GM18502 (cell line): ENCODE measurements around the gene LSP1.

Experiments used
- ATAC-seq: cut with Tn5 transposase; IDR thresholded peaks from one replicate; pipeline ENCODE4 v1.9.1; 2021; ENCODE audit warnings: mild to moderate bottlenecking; ENCODE audit not compliant: unreplicated experiment, poor library complexity

LSP1 gene

GRCh38 chr11:1824221-1825038, 28.5 kb upstream of the LSP1 start:
- ATAC-seq, result no peak

- ATAC-seq, result no peak
Observed at GRCh38 chr11:1825039-1825740, 27.7 kb upstream of the LSP1 start.

DNA sequence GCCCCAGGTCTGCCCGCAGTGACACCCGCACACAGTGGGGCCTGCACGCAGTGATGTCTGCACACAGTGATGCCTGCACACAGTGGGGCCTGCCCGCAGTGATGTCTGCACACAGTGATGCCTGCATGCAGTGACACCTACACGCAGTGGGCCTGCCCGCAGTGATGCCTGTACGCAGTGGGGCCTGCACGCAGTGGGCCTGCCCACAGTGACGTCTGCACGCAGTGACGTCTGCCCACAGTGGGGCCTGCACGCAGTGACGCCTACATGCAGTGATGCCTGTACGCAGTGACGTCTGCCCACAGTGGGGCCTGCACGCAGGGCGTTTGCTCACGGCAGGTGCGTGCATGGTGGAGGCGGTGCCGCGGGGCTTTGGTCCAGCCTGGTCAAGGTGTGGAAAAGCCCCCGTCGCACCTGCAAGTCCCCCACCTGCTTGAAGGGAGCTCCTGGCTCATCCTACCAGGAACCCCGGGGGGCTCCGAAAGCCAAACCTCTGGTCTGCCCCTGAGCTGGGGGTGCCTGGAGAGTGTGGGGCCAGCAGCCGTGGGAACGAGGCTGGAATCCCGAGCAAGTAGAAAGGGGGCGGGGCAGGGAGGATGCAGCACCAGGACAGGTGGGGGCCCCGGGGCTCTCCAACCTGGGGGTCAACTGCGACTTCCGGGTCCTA, 27.0 kb upstream of the LSP1 start:
- ATAC-seq, result no peak

DNA sequence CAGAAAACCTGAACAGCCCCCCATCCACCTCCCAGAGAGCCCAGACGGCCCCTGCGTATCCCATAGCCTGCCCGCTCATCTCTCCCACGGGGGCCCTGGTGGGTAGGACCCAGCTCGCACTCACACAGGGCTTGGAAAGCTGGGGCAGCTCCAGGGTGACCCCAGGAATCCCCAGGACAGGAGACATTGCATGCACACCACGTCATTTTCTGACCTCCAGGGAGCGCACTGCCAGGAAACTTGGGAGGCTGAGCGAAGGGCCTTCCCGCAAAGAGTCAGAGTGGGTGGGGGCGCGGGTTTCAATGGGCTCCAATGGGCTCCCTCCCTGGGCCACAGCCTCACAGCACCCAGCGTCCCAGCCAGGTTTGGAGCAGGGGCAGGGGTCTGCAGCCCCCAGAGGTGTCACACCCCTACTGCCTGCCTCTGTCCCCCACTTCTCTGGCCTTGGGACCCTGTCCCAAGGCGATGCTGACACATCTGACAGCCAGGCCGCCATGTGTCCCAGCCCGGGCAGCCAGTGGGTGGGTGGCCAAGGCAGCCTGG, 26.3 kb upstream of the LSP1 start:
- ATAC-seq, result no peak

- no peak for ATAC-seq
Observed at GRCh38 chr11:1827095-1827813, 25.6 kb upstream of the LSP1 start.

DNA sequence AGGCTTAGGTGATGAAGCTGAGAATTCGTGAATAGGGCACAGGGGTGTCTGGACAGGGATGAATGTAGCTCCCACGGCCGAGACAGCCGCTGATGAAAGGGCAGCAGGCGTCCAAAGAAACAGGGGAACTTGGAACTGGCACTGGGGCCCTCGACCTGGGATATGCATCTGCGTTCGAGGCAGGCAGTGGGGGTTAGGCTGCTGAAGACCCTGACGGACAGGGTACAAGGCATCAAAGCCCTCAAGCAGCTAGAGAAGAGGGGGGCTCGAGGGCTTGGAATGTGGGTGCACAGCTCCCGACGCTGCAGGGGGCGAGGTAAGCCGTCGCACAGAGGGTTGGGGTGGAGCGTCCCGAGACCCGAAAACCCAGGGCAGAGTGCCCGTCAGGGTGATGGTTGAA, 25.0 kb upstream of the LSP1 start:
- ATAC-seq, result no peak

DNA sequence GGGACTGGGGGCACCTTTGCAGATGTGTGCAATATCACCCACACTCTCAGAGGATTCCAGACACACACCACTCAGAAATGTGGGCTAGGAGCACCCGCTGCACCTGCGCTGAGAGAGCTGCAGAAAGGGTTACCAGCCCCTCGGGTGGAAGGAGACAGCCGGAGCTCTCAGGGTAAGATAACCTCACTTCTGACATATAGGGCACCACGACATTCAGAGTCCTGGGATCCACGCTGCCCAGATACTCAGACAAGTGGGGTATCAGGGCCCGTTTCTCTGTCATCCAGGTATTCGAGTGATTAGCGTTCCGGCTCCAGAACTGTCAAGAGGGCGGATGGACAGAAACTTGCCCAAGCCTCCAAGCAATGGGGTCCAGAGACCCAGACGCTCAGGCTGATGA, 24.3 kb upstream of the LSP1 start:
- ATAC-seq, result no peak

GRCh38 chr11:1829039-1829820, 23.7 kb upstream of the LSP1 start:
- ATAC-seq, result no peak

DNA sequence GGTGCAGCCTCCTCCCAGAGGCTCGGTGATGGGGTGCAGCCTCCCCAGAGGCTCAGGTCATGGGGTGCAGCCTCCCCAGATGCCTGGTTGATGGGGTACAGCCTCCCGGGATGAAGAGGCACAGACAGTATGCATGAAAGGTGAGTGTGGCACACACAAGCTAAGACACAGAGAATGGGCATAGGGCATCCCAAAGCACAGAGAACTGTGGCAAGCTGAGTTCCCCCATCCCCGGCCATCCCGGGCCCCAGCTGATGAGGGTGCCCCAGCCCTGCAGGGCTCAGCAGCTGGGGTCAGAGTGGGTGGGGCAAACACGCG, 22.9 kb upstream of the LSP1 start:
- no peak for ATAC-seq

GRCh38 chr11:1830322-1831223, 22.3 kb upstream of the LSP1 start:
- no peak for ATAC-seq

- ATAC-seq, result no peak
Observed at GRCh38 chr11:1831338-1832210, 21.3 kb upstream of the LSP1 start.

GRCh38 chr11:1832211-1832919, 20.5 kb upstream of the LSP1 start:
- no peak for ATAC-seq

- ATAC-seq, result no peak
Observed at GRCh38 chr11:1832920-1833295, 20.0 kb upstream of the LSP1 start.

GRCh38 chr11:1834062-1834610, 18.7 kb upstream of the LSP1 start:
- no peak for ATAC-seq

GRCh38 chr11:1834779-1835670, 17.9 kb upstream of the LSP1 start, which contains the start of gene SYT8:
TSS of gene SYT8 (plus strand) at chr11:1834990. CDS start at chr11:1835106, 116 bp downstream.
- ATAC-seq, result no peak

DNA sequence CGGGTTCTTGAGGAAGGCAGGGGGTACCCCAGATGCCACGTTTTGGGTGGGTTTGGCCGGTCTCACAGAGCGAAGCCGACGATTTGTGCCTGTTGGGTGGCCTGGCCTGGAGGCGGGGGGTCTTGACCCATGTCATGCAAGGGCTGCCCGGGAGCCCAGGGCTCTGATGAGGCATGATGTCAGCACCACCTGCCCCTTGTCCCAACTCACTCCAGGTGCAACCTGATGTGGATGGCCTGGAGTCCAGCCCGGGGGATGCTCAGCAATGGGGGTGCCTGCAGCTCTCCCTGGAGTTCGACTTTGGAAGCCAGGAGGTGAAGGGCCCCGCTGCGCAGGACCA, 17.2 kb upstream of the LSP1 start:
- ATAC-seq, result no peak
